A549 (cell line): ENCODE measurements around the gene SAMD13.

ENCODE experiments used
- BHLHE40 ChIP-seq: IDR thresholded peaks from 2 replicates; pipeline ENCODE4 v1.6.1; 2012; ENCODE audit warnings: low read depth, low read length, inconsistent platforms
- CEBPB ChIP-seq, 2 experiments: fragments of >200 bp in 1 of 2; sonication (Bioruptor Twin) in 1 of 2; formaldehyde crosslinking in 1 of 2; IDR thresholded peaks; 2 replicates each; pipeline ENCODE4 v1.6.1; 2012 to 2016
- FOSB ChIP-seq: fragments of 250-450 bp; sonication (Bioruptor Pico); IDR thresholded peaks from 2 replicates; pipeline ENCODE4 v1.5.0; 2020; ENCODE audit warnings: mild to moderate bottlenecking, moderate library complexity
- NR3C1 ChIP-seq: fragments of >200 bp; sonication (Bioruptor Twin); formaldehyde crosslinking; IDR thresholded peaks from 3 replicates; pipeline ENCODE4 v1.6.1; 2017
- POLR2A ChIP-seq: IDR thresholded peaks from 2 replicates; pipeline ENCODE4 v1.6.1; 2012; ENCODE audit warnings: mild to moderate bottlenecking, low read length
- RAD21 ChIP-seq, 2 experiments: fragments of >200 bp in 1 of 2; sonication (Bioruptor Twin) in 1 of 2; formaldehyde crosslinking in 1 of 2; IDR thresholded peaks in 1 of 2; conservative IDR thresholded peaks in 1 of 2; 2 replicates in 1 of 2; 3 replicates in 1 of 2; pipeline ENCODE4 v1.6.1; 2012 to 2018; ENCODE audit warnings: inconsistent platforms in 1 of 2
- SMC3 ChIP-seq: fragments of >200 bp; sonication (Bioruptor Twin); formaldehyde crosslinking; IDR thresholded peaks from 3 replicates; pipeline ENCODE4 v1.6.1; 2018; ENCODE audit warnings: inconsistent platforms
- TP53 ChIP-seq: fragments of 250-450 bp; sonication (Bioruptor Pico); IDR thresholded peaks from 2 replicates; pipeline ENCODE4 v1.5.0; 2021; ENCODE audit warnings: mild to moderate bottlenecking, moderate library complexity
- ZC3H11A ChIP-seq: fragments of 450-650 bp; IDR thresholded peaks from 2 replicates; pipeline ENCODE4 v1.6.1; 2014; ENCODE audit warnings: antibody characterized with exemption, mild to moderate bottlenecking
- ZFP36 ChIP-seq: fragments of 450-650 bp; IDR thresholded peaks from 2 replicates; pipeline ENCODE4 v1.6.1; 2014; ENCODE audit warnings: borderline replicate concordance; ENCODE audit not compliant: partially characterized antibody
- TF ChIP-seq, protein P1 (sequence below): fragments of >200 bp; sonication (Bioruptor Twin); formaldehyde crosslinking; IDR thresholded peaks from 3 replicates; pipeline ENCODE4 v1.5.1; 2016
- TF ChIP-seq, protein P2 (sequence below): fragments of 150-350 bp; IDR thresholded peaks from 2 replicates; pipeline ENCODE4 v1.6.1; 2014; ENCODE audit warnings: low read depth, mild to moderate bottlenecking, low read length

DNA sequence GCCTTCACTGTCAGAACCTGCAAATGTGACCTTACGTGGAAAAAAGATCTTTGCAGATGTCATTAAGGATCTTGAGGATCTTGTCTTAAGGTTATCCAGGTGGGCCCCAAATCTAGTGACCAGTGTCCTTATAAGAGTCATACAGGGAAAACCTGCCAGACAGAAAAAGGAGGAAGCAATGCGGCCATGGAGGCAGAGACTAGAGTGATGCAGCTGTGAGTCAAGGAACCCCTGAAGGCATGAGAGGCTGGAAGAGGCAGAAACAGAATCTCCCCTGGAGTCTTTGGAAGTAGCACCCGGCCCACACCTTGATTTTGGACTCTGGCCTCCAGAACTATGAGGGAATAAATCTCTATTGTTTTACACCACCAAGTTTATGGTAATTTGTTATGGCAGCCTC is 60.3 kb downstream of the SAMD13 start:
- no peak for TF ChIP-seq FOSB
- TF ChIP-seq BHLHE40: no peak
- TF ChIP-seq ZC3H11A: no peak
- TF ChIP-seq, protein P1, sequence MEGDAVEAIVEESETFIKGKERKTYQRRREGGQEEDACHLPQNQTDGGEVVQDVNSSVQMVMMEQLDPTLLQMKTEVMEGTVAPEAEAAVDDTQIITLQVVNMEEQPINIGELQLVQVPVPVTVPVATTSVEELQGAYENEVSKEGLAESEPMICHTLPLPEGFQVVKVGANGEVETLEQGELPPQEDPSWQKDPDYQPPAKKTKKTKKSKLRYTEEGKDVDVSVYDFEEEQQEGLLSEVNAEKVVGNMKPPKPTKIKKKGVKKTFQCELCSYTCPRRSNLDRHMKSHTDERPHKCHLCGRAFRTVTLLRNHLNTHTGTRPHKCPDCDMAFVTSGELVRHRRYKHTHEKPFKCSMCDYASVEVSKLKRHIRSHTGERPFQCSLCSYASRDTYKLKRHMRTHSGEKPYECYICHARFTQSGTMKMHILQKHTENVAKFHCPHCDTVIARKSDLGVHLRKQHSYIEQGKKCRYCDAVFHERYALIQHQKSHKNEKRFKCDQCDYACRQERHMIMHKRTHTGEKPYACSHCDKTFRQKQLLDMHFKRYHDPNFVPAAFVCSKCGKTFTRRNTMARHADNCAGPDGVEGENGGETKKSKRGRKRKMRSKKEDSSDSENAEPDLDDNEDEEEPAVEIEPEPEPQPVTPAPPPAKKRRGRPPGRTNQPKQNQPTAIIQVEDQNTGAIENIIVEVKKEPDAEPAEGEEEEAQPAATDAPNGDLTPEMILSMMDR: no peak
- no peak for TF ChIP-seq POLR2A
- TF ChIP-seq TP53 (CRISPR knock-in tag): no peak
- TF ChIP-seq, protein P2, sequence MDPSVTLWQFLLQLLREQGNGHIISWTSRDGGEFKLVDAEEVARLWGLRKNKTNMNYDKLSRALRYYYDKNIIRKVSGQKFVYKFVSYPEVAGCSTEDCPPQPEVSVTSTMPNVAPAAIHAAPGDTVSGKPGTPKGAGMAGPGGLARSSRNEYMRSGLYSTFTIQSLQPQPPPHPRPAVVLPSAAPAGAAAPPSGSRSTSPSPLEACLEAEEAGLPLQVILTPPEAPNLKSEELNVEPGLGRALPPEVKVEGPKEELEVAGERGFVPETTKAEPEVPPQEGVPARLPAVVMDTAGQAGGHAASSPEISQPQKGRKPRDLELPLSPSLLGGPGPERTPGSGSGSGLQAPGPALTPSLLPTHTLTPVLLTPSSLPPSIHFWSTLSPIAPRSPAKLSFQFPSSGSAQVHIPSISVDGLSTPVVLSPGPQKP: no peak
- TF ChIP-seq SMC3: no peak
- no peak for TF ChIP-seq RAD21 (conservative IDR thresholded peaks at IDR 0.05 in 1 of 2, IDR thresholded peaks at IDR 0.05 in 1 of 2)
- TF ChIP-seq CEBPB (IDR thresholded peaks at IDR 0.05): no peak
- no peak for TF ChIP-seq NR3C1
- no peak for TF ChIP-seq ZFP36
